Spleen (tissue), 11 donors: Measurements from ENCODE around the gene GPR31. TPM values are rescaled to one million over a fixed set of nuclear protein-coding genes. Genes with fewer than 3 reads are reported as not detected.

Source experiments
- DNase-seq: peaks from one replicate; pipeline ENCODE4 v3.0.0-alpha.2; 2020
- H3K27ac ChIP-seq, 8 donors: fragments of 200-600 bp; sonication (generic) in 7 of 8; 1 replicate in 4 of 8; 2 replicates in 4 of 8; pipeline versions ENCODE4 v1.5.0 to v1.8.0; 2016 to 2021; ENCODE audit warnings: inconsistent platforms in 4 of 8, mild to moderate bottlenecking in 4 of 8, moderate library complexity in 1 of 8
- H3K27me3 ChIP-seq, 7 donors: fragments of 200-600 bp; sonication (generic) in 6 of 7; replicated peaks in 1 of 7; 1 replicate in 4 of 7; 2 replicates in 3 of 7; pipeline versions ENCODE4 v1.5.0 to v1.8.0; 2016 to 2021; ENCODE audit warnings: inconsistent platforms in 3 of 7, mild to moderate bottlenecking in 1 of 7
- H3K36me3 ChIP-seq, 6 donors: fragments of 200-600 bp; sonication (generic) in 5 of 6; 1 replicate in 4 of 6; 2 replicates in 2 of 6; pipeline versions ENCODE4 v1.5.0 to v1.8.0; 2016 to 2021; ENCODE audit warnings: inconsistent platforms in 2 of 6
- H3K4me1 ChIP-seq, 6 donors: fragments of 200-600 bp; sonication (generic) in 5 of 6; 1 replicate in 3 of 6; 2 replicates in 3 of 6; pipeline versions ENCODE4 v1.5.0 to v1.8.0; 2016 to 2021; ENCODE audit warnings: inconsistent platforms in 3 of 6
- H3K4me3 ChIP-seq, 8 donors: fragments of 200-600 bp; sonication (generic) in 7 of 8; 1 replicate in 4 of 8; 2 replicates in 4 of 8; pipeline versions ENCODE4 v1.5.0 to v1.8.0; 2016 to 2021; ENCODE audit warnings: inconsistent platforms in 4 of 8, mild to moderate bottlenecking in 4 of 8, moderate library complexity in 2 of 8
- H3K9me3 ChIP-seq, 8 donors: fragments of 200-600 bp; sonication (generic) in 7 of 8; 1 replicate in 4 of 8; 2 replicates in 4 of 8; pipeline versions ENCODE4 v1.5.0 to v1.8.0; 2016 to 2021; ENCODE audit warnings: inconsistent platforms in 4 of 8
- CTCF ChIP-seq, 11 experiments: fragments of 200-600 bp in 7 of 11; fragments of 450-650 bp in 4 of 11; sonication (generic) in 4 of 11; IDR thresholded peaks in 8 of 11; conservative IDR thresholded peaks in 3 of 11; 1 replicate in 7 of 11; 2 replicates in 4 of 11; pipeline versions ENCODE4 v1.4.0 to v1.8.0; 2016 to 2021; ENCODE audit warnings: antibody characterized with exemption in 11 of 11, inconsistent platforms in 4 of 11, mild to moderate bottlenecking in 1 of 11
- POLR2A ChIP-seq, 3 donors: fragments of 450-650 bp; IDR thresholded peaks; one replicate each; pipeline ENCODE4 v1.5.1; 2017; ENCODE audit warnings: antibody characterized with exemption in 3 of 3, mild to moderate bottlenecking in 1 of 3
- POLR2AphosphoS5 ChIP-seq, 3 donors: sonication (generic); formaldehyde crosslinking; IDR thresholded peaks; one replicate each; pipeline ENCODE4 v1.5.1; 2017; ENCODE audit warnings: antibody characterized with exemption in 3 of 3
- WGBS, 5 donors: extraction: QIAGEN DNeasy Blood & Tissue Kit in 3 of 5; methylation state at CpG; one replicate each; pipeline versions ENCODE4 v1.1.5 to v1.1.7; 2013 to 2018; 5-methylcytosine and 5-hydroxymethylcytosine counted together
- intact Hi-C: fragments of 100-400 bp; cut with DNase I; formaldehyde crosslinking; loops from one replicate; pipeline ENCODE4 v1.15.0; 2023; ENCODE audit warnings: low total_unique reads
- polyA plus RNA-seq, 3 donors: library from polyadenylated mRNA; stranded (reverse); fragments of 200-250 nt; gene quantifications; one replicate each; pipeline ENCODE4 v1.2.1, GENCODE V29; 2013
- total RNA-seq, 7 donors: library from RNA; depleted of rRNA in 3 of 7; stranded (reverse); fragments of >200 nt in 3 of 7; fragmentation: NEBNext Ultra II Directional in 4 of 7; extraction: Animal tissue kit (Norgen Biotek cat#: 25700) in 4 of 7; gene quantifications; one replicate each; pipeline versions ENCODE4 v1.1.0 to v1.2.1, GENCODE V29; 2016 to 2021
- donor health status: healthy with polysubstance abuse.
- donor health status: DM: no; HTN: no; CAD: no; lungs with moderate emphysema.
- donor health status: DM: no; HTN: no; CAD: no.
- donor health status: Bipolar disorder and iron deficiency.
- donor health status: healthy.
- donor health status: DM: no; HTN: no; CAD: no.
- donor health status: DM: yes; HTN: yes; CAD: no.

Gene GPR31
- total and polyA plus RNA-seq, 10 donors: 0.24 to 1.0 (median 0.94) TPM; not detected in 7

GRCh38 chr6:167153521-167153959 lies 4.2 kb downstream of the GPR31 start:
- intact Hi-C loops: no loop called here
- peak overlapping the region in 5 of 8 donors; percentile 11 to 58 (median 22) for H3K4me3 ChIP-seq
- H3K4me1 ChIP-seq: peaks cover 0 to 51% (median 22%) of the 10 kb centered on the region in 6 donors
- no peaks in the 10 kb centered on the region for H3K9me3 ChIP-seq
- WGBS, 5 donors: 43 to 51% (median 46%) methylated on average over 13 of the region's 13 CpGs
- no peaks in the 10 kb centered on the region for H3K27me3 ChIP-seq
- peak; percentile 54 for DNase-seq
- TF ChIP-seq CTCF (IDR thresholded peaks at IDR 0.05 in 8 of 11, conservative IDR thresholded peaks at IDR 0.05 in 3 of 11): no peak
- TF ChIP-seq POLR2A (IDR thresholded peaks at IDR 0.05): no peak
- no peak for TF ChIP-seq POLR2AphosphoS5 (IDR thresholded peaks at IDR 0.05)
- H3K36me3 ChIP-seq: no peaks in the 10 kb centered on the region
- peak overlapping the region; percentile 3 to 74 (median 56) for H3K27ac ChIP-seq

GRCh38 chr6:167152862-167153261 lies 4.9 kb downstream of the GPR31 start:
- Histone ChIP-seq H3K36me3 (no peaks in the 10 kb centered on the region), H3K27me3 (no peaks in the 10 kb centered on the region), H3K27ac (peak overlapping the region; percentile 3 to 74 (median 56)), H3K4me3 (peak overlapping the region in 4 of 8 donors; percentile 11 to 58 (median 28)), H3K4me1 (peaks cover 0 to 48% (median 21%) of the 10 kb centered on the region in 6 donors), H3K9me3 (no peaks in the 10 kb centered on the region)
- DNase-seq: peak; percentile 68
- TF ChIP-seq CTCF (IDR thresholded peaks at IDR 0.05 in 8 of 11, conservative IDR thresholded peaks at IDR 0.05 in 3 of 11): no peak
- no peak for TF ChIP-seq POLR2AphosphoS5 (IDR thresholded peaks at IDR 0.05)
- no peak for TF ChIP-seq POLR2A (IDR thresholded peaks at IDR 0.05)
- intact Hi-C loops: no loop called here
- WGBS, 5 donors: 65 to 90% (median 70%) methylated on average over 9 of the region's 9 CpGs

- TF ChIP-seq CTCF (IDR thresholded peaks at IDR 0.05 in 8 of 11, conservative IDR thresholded peaks at IDR 0.05 in 3 of 11): no peak
- TF ChIP-seq POLR2AphosphoS5 (IDR thresholded peaks at IDR 0.05): no peak
- TF ChIP-seq POLR2A (IDR thresholded peaks at IDR 0.05): no peak
- Histone ChIP-seq H3K27ac (peak overlapping the region; percentile 6 to 74 (median 52)), H3K9me3 (no peaks in the 10 kb centered on the region), H3K4me1 (peaks cover 0 to 42% (median 19%) of the 10 kb centered on the region in 6 donors), H3K27me3 (peaks cover 0 to 4% (median 0%) of the 10 kb centered on the region in 7 donors), H3K36me3 (no peaks in the 10 kb centered on the region), H3K4me3 (no peak overlapping the region)
- intact Hi-C loops: no loop called here
- DNase-seq: peak; percentile 60
- WGBS, 5 donors: 66 to 78% (median 73%) methylated on average over 7 of the region's 7 CpGs
Measured at GRCh38 chr6:167151648-167152047, 6.1 kb downstream of the GPR31 start.

- no peaks in the 10 kb centered on the region for H3K9me3 ChIP-seq
- H3K4me1 ChIP-seq: peaks cover 0 to 42% (median 19%) of the 10 kb centered on the region in 6 donors
- H3K36me3 ChIP-seq: no peaks in the 10 kb centered on the region
- peaks cover 0 to 10% (median 0%) of the 10 kb centered on the region in 7 donors for H3K27me3 ChIP-seq
- 53 to 69% (median 68%) methylated on average over 6 of the region's 6 CpGs for WGBS, 5 donors
- DNase-seq: no peak
- peak overlapping the region in 7 of 8 donors; percentile 6 to 74 (median 53) for H3K27ac ChIP-seq
- intact Hi-C loops: no loop called here
- TF ChIP-seq POLR2A (IDR thresholded peaks at IDR 0.05) (no peak), POLR2AphosphoS5 (IDR thresholded peaks at IDR 0.05) (no peak), CTCF (IDR thresholded peaks at IDR 0.05 in 8 of 11, conservative IDR thresholded peaks at IDR 0.05 in 3 of 11) (no peak)
- H3K4me3 ChIP-seq: no peak overlapping the region
Measured at GRCh38 chr6:167150941-167151549, 6.7 kb downstream of the GPR31 start.
